ENCODE measurements around the gene SDC4. TPM values are rescaled to one million over a fixed set of nuclear protein-coding genes. Genes with fewer than 3 reads are reported as not detected.

Gene SDC4
- total and polyA plus RNA-seq, 2 donors: 7.4 to 18.9 TPM

DNA sequence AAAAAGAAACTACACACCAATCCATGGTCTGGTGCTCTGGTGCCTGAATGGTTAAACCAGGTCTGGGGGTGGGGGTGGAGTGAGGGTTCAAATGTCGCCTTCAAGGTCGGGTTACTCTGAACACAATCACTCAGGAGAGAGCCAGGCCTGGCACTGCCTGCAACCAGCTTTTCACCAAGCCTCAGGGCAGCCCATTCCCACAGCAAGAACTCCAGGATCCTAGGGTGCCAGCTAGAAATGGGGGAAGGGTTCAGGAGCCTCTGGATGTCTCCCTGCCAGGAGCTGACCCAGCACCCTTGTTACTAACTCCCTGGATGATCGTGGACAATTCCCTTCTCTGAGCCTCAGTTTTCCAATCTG is 6.7 kb downstream of the SDC4 start:
- Histone ChIP-seq H3K4me3 (ENCODE audit: low read length in 2 of 2) (no peak overlapping the region), H3K36me3 (ENCODE audit: control insufficient read depth in 2 of 2, insufficient read depth in 2 of 2, low read length in 1 of 2) (no peaks in the 10 kb centered on the region), H3K4me1 (ENCODE audit: control insufficient read depth in 2 of 2, insufficient read depth in 2 of 2, low read length in 2 of 2) (peaks cover 0 to 6% of the 10 kb centered on the region in 2 donors), H3K27me3 (ENCODE audit: control insufficient read depth in 2 of 2, insufficient read depth in 1 of 2, low read length in 1 of 2) (peaks cover 3 to 16% of the 10 kb centered on the region in 2 donors), H3K9me3 (ENCODE audit: control insufficient read depth in 2 of 2, insufficient read depth in 1 of 2, low read length in 1 of 2) (no peaks in the 10 kb centered on the region), H3K27ac (ENCODE audit: low read depth in 1 of 2, low read length in 1 of 2) (no peak overlapping the region)
- WGBS: 88% methylated on average over 3 of the region's 3 CpGs
- DNase-seq (ENCODE audit: low read depth in 6 of 9, low spot score in 9 of 9): no peak

DNA sequence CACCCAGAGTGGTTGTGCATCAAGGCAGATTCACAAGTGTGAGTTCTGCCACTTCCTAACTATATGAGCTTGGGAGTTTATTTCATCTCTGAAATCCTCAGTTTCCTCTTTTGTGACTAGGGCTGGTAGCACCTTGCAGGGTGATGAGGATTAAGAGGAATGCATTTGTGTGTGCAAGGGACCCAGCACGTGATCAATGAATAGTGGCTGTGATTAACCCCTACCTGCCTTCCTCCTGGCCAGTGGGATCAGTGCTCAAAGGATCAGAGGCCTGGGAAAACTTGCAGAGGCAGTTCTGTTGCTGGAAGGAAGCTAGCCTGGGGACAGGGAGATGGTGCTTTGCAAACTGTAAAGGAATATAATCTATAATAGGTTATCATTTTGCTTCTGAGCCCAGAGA is 7.3 kb downstream of the SDC4 start:
- no peak for DNase-seq (ENCODE audit: low read depth in 6 of 9, low spot score in 9 of 9)
- no peaks in the 10 kb centered on the region for H3K36me3 ChIP-seq (ENCODE audit: control insufficient read depth in 2 of 2, insufficient read depth in 2 of 2, low read length in 1 of 2)
- peaks cover 0 to 2% of the 10 kb centered on the region in 2 donors for H3K4me1 ChIP-seq (ENCODE audit: control insufficient read depth in 2 of 2, insufficient read depth in 2 of 2, low read length in 2 of 2)
- H3K4me3 ChIP-seq (ENCODE audit: low read length in 2 of 2): no peak overlapping the region
- 89% methylated on average over 1 of the region's 1 CpG for WGBS
- H3K27me3 ChIP-seq (ENCODE audit: control insufficient read depth in 2 of 2, insufficient read depth in 1 of 2, low read length in 1 of 2): peaks cover 1 to 10% of the 10 kb centered on the region in 2 donors
- H3K27ac ChIP-seq (ENCODE audit: low read depth in 1 of 2, low read length in 1 of 2): no peak overlapping the region
- H3K9me3 ChIP-seq (ENCODE audit: control insufficient read depth in 2 of 2, insufficient read depth in 1 of 2, low read length in 1 of 2): no peaks in the 10 kb centered on the region

DNA sequence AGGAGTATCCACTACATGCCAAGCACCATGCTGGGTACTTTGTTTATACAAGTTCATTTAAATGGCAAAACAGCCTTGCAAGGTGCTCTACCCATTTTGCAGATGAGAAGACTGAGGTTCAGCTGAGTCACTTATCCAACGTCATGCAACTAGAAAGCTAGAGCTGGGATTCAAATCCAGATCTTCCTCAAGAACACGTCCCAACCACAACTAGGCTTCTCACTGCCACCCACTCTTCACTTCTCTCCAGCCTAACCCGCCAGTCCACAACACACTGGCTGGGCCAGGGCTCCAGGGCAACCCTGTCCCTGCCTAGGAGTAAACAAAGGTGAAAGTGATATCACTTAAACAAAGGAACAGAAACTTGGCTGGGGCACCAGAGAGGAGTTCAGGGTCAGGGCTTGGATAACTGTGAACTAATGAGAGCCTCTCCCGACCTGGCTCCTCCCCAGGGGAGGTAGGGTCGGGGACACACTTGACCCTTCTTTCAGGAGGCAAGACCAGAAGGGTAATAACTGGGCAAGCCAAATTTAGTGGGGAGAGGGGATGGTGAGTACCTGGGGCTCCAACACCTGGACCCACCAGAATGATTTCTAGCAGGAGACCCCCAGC is 7.9 kb downstream of the SDC4 start:
- Histone ChIP-seq H3K36me3 (ENCODE audit: control insufficient read depth in 2 of 2, insufficient read depth in 2 of 2, low read length in 1 of 2) (no peaks in the 10 kb centered on the region), H3K9me3 (ENCODE audit: control insufficient read depth in 2 of 2, insufficient read depth in 1 of 2, low read length in 1 of 2) (no peaks in the 10 kb centered on the region), H3K4me1 (ENCODE audit: control insufficient read depth in 2 of 2, insufficient read depth in 2 of 2, low read length in 2 of 2) (no peaks in the 10 kb centered on the region), H3K4me3 (ENCODE audit: low read length in 2 of 2) (no peak overlapping the region), H3K27me3 (ENCODE audit: control insufficient read depth in 2 of 2, insufficient read depth in 1 of 2, low read length in 1 of 2) (peaks cover 0 to 5% of the 10 kb centered on the region in 2 donors), H3K27ac (ENCODE audit: low read depth in 1 of 2, low read length in 1 of 2) (no peak overlapping the region)
- DNase-seq (ENCODE audit: low read depth in 6 of 9, low spot score in 9 of 9): no peak
- 92% methylated on average over 5 of the region's 5 CpGs for WGBS

DNA sequence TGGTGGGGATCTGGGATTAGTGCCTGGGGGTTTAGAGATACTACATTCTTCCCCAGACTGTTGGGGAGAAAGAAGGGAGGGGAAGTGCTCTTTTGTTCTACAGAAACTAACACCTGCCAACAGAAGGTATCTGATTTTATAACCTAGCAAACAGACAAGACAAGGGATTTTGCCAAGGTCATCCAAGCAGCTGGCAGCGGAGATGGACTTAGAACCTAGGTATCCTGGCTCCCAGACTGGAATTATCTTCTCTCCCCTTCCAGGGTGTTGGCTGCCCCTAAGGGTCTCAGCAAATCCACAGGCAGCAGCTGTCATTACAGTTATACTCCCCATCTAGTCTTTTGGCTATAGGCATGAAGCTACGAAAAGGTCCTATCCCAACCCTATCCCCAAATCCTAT is 8.4 kb downstream of the SDC4 start:
- 95% methylated on average over 2 of the region's 2 CpGs for WGBS
- H3K36me3 ChIP-seq (ENCODE audit: control insufficient read depth in 2 of 2, insufficient read depth in 2 of 2, low read length in 1 of 2): no peaks in the 10 kb centered on the region
- H3K4me3 ChIP-seq (ENCODE audit: low read length in 2 of 2): no peak overlapping the region
- no peaks in the 10 kb centered on the region for H3K9me3 ChIP-seq (ENCODE audit: control insufficient read depth in 2 of 2, insufficient read depth in 1 of 2, low read length in 1 of 2)
- H3K27ac ChIP-seq (ENCODE audit: low read depth in 1 of 2, low read length in 1 of 2): no peak overlapping the region
- H3K4me1 ChIP-seq (ENCODE audit: control insufficient read depth in 2 of 2, insufficient read depth in 2 of 2, low read length in 2 of 2): no peaks in the 10 kb centered on the region
- DNase-seq (ENCODE audit: low read depth in 6 of 9, low spot score in 9 of 9): no peak
- H3K27me3 ChIP-seq (ENCODE audit: control insufficient read depth in 2 of 2, insufficient read depth in 1 of 2, low read length in 1 of 2): peaks cover 0 to 5% of the 10 kb centered on the region in 2 donors

DNA sequence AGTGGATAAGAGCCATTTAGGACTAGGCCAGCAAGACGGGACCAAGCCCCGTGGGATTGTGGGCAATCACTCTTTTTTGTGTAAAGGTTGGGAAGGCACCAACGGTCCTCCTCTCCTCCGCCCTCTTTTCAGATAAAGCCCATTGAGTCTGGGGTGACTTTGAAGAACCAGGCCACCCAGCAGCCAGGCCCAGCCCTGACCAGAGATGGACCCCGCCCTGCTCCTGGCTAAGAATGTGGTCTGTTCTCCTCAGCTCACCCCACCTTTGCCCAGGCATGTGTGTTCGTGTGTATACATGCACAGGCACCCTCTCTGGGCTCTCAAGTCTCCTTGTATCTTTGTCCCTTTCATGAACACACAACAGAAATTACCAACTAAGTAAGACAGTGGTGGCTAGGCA is 9.1 kb downstream of the SDC4 start:
- Histone ChIP-seq H3K4me3 (ENCODE audit: low read length in 2 of 2) (no peak overlapping the region), H3K36me3 (ENCODE audit: control insufficient read depth in 2 of 2, insufficient read depth in 2 of 2, low read length in 1 of 2) (no peaks in the 10 kb centered on the region), H3K9me3 (ENCODE audit: control insufficient read depth in 2 of 2, insufficient read depth in 1 of 2, low read length in 1 of 2) (no peaks in the 10 kb centered on the region), H3K4me1 (ENCODE audit: control insufficient read depth in 2 of 2, insufficient read depth in 2 of 2, low read length in 2 of 2) (no peaks in the 10 kb centered on the region), H3K27ac (ENCODE audit: low read depth in 1 of 2, low read length in 1 of 2) (no peak overlapping the region), H3K27me3 (ENCODE audit: control insufficient read depth in 2 of 2, insufficient read depth in 1 of 2, low read length in 1 of 2) (peaks cover 0 to 5% of the 10 kb centered on the region in 2 donors)
- 91% methylated on average over 6 of the region's 6 CpGs for WGBS
- DNase-seq (ENCODE audit: low read depth in 6 of 9, low spot score in 9 of 9): no peak

DNA sequence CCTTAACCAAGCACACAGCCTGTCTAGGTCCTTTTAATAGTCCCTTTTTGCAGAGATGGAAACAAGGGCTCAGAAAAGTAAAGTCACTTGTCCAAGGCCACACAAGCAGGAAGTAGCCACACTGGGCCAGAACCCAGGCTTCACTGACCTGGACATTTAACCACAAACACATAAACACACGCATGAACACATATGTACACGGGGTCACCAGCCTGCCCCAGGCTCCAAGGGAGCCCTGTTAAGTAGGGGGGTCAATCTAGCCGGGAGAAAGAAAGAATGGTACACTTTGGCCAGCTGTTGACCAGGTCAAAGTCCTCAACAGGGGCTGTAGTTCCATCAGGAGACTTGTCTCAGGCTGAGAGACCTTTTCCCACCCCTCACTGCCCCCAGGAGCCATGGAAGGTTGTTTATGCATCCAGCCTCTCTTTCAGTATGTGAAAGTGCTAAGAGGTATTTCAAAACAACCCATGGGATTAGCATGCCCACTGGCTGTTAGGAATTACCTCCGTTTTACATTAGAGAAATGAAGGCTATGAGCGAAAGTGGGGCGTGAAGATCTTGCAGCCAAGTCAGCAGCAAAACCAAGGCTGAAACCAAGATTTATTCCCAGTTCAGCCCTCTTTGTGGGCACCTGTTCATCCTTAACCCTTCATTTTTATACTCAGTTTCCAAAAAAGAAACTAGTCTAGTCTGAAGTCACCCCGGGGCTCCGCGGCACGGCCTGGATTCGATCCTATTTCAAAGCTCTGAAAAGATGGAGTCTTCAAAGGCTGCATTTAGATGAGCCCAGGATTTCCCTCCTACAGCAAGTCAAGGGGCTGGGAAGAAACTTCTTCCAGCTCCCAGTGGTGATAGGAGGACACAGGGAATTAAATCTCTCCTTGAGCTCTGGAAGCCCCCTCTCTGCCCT is 9.8 kb downstream of the SDC4 start:
- no peak overlapping the region for H3K27ac ChIP-seq (ENCODE audit: low read depth in 1 of 2, low read length in 1 of 2)
- DNase-seq (ENCODE audit: low read depth in 6 of 9, low spot score in 9 of 9): no peak
- H3K9me3 ChIP-seq (ENCODE audit: control insufficient read depth in 2 of 2, insufficient read depth in 1 of 2, low read length in 1 of 2): no peaks in the 10 kb centered on the region
- WGBS: 97% methylated on average over 11 of the region's 11 CpGs
- no peak overlapping the region for H3K4me3 ChIP-seq (ENCODE audit: low read length in 2 of 2)
- no peaks in the 10 kb centered on the region for H3K36me3 ChIP-seq (ENCODE audit: control insufficient read depth in 2 of 2, insufficient read depth in 2 of 2, low read length in 1 of 2)
- H3K27me3 ChIP-seq (ENCODE audit: control insufficient read depth in 2 of 2, insufficient read depth in 1 of 2, low read length in 1 of 2): peaks cover 0 to 5% of the 10 kb centered on the region in 2 donors
- no peaks in the 10 kb centered on the region for H3K4me1 ChIP-seq (ENCODE audit: control insufficient read depth in 2 of 2, insufficient read depth in 2 of 2, low read length in 2 of 2)

DNA sequence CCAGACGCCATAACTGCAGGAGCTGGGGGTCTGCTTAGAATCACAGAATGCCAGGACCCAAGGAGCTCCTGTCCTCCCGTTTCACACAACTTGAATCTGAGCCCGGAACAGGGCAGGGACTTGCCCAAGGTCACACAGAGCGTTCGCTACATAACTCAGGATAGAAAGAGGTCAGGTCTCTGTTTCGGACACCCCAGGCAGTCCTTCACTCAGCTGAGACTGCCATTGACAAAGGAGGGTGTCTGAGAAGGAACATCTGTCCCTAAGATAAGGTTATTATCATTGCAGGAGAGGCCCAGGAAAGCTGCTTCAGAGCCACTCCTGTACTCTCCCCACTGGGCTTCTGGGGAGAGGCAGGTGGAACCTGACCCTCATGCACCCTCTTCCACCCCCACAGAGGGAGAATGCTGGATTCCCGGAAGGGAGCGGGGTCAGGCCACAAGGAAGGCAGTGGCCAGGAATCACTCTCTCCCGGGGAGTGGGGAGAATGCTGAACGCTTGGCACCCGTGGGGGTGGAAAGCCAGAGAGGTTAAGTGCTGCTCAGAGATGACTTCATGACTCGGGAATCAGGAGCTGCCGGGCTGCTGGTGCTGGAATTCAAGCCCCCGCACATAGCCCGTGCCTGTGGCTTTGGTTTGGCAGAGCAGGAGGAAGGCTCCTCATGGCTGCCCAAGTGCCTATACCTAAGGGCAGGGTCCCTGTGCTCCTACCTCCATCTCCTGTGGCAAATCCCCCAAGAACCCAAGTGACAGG is 10.7 kb downstream of the SDC4 start:
- 94% methylated on average over 15 of the region's 15 CpGs for WGBS
- Histone ChIP-seq H3K4me3 (ENCODE audit: low read length in 2 of 2) (no peak overlapping the region), H3K27me3 (ENCODE audit: control insufficient read depth in 2 of 2, insufficient read depth in 1 of 2, low read length in 1 of 2) (peaks cover 0 to 5% of the 10 kb centered on the region in 2 donors), H3K4me1 (ENCODE audit: control insufficient read depth in 2 of 2, insufficient read depth in 2 of 2, low read length in 2 of 2) (no peaks in the 10 kb centered on the region), H3K36me3 (ENCODE audit: control insufficient read depth in 2 of 2, insufficient read depth in 2 of 2, low read length in 1 of 2) (no peaks in the 10 kb centered on the region), H3K27ac (ENCODE audit: low read depth in 1 of 2, low read length in 1 of 2) (no peak overlapping the region), H3K9me3 (ENCODE audit: control insufficient read depth in 2 of 2, insufficient read depth in 1 of 2, low read length in 1 of 2) (no peaks in the 10 kb centered on the region)
- DNase-seq (ENCODE audit: low read depth in 6 of 9, low spot score in 9 of 9): no peak

DNA sequence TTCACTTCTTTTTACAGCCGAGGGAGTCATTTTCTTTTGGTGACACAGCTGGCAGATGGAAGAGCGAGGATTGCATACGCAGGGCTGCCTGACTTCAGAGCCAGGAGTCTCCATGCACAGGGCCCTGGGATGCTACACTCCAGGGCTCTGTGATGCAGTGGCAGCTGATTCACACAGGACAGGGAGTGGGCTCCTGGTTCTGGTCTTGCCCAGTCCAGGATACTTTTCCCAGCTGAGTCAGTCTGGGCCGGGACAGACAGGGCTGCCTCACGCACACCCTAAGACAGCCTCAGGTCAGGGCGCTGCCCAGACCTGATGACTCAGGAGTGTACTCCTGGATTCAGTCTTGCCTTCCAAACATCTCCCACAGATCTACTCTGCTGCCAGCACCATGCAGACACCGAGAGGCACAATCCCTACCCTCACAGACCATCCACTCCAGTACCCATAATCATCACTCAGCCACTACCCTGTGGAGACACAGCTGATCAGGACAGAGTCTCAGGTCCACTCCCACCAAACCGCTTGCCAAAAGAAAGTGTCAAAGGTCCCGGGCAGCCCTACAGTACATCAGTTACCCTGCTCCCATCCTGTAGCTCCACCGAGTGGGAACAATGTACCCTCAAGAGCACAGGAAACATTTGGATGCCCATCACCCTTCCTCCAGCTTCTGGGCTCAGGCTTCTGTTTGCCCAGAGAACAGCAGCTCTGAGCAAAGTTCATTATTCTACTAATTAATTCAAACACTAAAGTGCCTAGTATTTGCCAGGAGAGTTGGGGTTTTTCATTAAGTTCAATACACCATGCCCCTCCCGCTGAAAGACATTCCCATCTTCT is 11.5 kb downstream of the SDC4 start:
- no peak overlapping the region for H3K27ac ChIP-seq (ENCODE audit: low read depth in 1 of 2, low read length in 1 of 2)
- WGBS: 94% methylated on average over 11 of the region's 11 CpGs
- H3K9me3 ChIP-seq (ENCODE audit: control insufficient read depth in 2 of 2, insufficient read depth in 1 of 2, low read length in 1 of 2): no peaks in the 10 kb centered on the region
- no peaks in the 10 kb centered on the region for H3K36me3 ChIP-seq (ENCODE audit: control insufficient read depth in 2 of 2, insufficient read depth in 2 of 2, low read length in 1 of 2)
- H3K4me3 ChIP-seq (ENCODE audit: low read length in 2 of 2): no peak overlapping the region
- no peaks in the 10 kb centered on the region for H3K4me1 ChIP-seq (ENCODE audit: control insufficient read depth in 2 of 2, insufficient read depth in 2 of 2, low read length in 2 of 2)
- no peak for DNase-seq (ENCODE audit: low read depth in 6 of 9, low spot score in 9 of 9)
- H3K27me3 ChIP-seq (ENCODE audit: control insufficient read depth in 2 of 2, insufficient read depth in 1 of 2, low read length in 1 of 2): peaks cover 0 to 2% of the 10 kb centered on the region in 2 donors

Data from thymus (tissue), 11 donors.